Gastroesophageal sphincter (tissue), 4 donors: ENCODE results near the gene ENOX1. TPM values are rescaled to one million over a fixed set of nuclear protein-coding genes. Genes with fewer than 3 reads are reported as not detected.
A peak's percentile ranks its signal among the peaks of the same experiment; 100 is the strongest.

Experiments
- ATAC-seq: fragments of 150-250 bp; one replicate; pipeline ENCODE4 v1.9.1; 2016; ENCODE audit warnings: mild to moderate bottlenecking, moderate library complexity
- H3K27ac ChIP-seq, 4 donors: fragments of 200-600 bp; sonication (generic) in 3 of 4; 1 replicate in 3 of 4; 2 replicates in 1 of 4; pipeline ENCODE4 v1.5.1; 2016 to 2019
- H3K27me3 ChIP-seq: fragments of 200-600 bp; sonication (generic); one replicate; pipeline ENCODE4 v1.5.1; 2019
- H3K36me3 ChIP-seq, 2 donors: fragments of 200-600 bp; sonication (generic); one replicate each; pipeline ENCODE4 v1.5.1; 2019; ENCODE audit warnings: control low read depth in 1 of 2
- H3K4me1 ChIP-seq, 3 donors: fragments of 200-600 bp; sonication (generic); 1 replicate in 2 of 3; 2 replicates in 1 of 3; pipeline ENCODE4 v1.5.1; 2016 to 2019; ENCODE audit warnings: control low read depth in 2 of 3
- H3K4me3 ChIP-seq, 2 donors: fragments of 200-600 bp; sonication (generic); one replicate each; pipeline ENCODE4 v1.5.1; 2019; ENCODE audit warnings: mild to moderate bottlenecking in 1 of 2, moderate library complexity in 1 of 2
- H3K9me3 ChIP-seq, 3 donors: fragments of 200-600 bp; sonication (generic); one replicate each; pipeline ENCODE4 v1.5.1; 2017 to 2019; ENCODE audit warnings: control low read depth in 2 of 3
- CTCF ChIP-seq, 4 experiments: fragments of 200-600 bp in 2 of 4; fragments of 450-650 bp in 2 of 4; sonication (generic) in 1 of 4; IDR thresholded peaks; one replicate each; pipeline ENCODE4 v1.5.1; 2017 to 2019; ENCODE audit warnings: antibody characterized with exemption in 4 of 4, mild to moderate bottlenecking in 2 of 4, moderate library complexity in 2 of 4
- EP300 ChIP-seq: sonication (generic); formaldehyde crosslinking; IDR thresholded peaks from one replicate; pipeline ENCODE4 v1.6.1; 2017; ENCODE audit warnings: antibody characterized with exemption, mild to moderate bottlenecking
- POLR2A ChIP-seq, 2 donors: fragments of 450-650 bp; IDR thresholded peaks; one replicate each; pipeline ENCODE4 v1.6.1; 2017; ENCODE audit warnings: antibody characterized with exemption in 2 of 2, mild to moderate bottlenecking in 2 of 2, moderate library complexity in 1 of 2
- POLR2AphosphoS5 ChIP-seq: sonication (generic); formaldehyde crosslinking; IDR thresholded peaks from one replicate; pipeline ENCODE4 v1.6.1; 2017; ENCODE audit warnings: antibody characterized with exemption
- WGBS, 2 donors: methylation state at CpG; one replicate each; pipeline ENCODE4 v1.1.5; 2018; ENCODE audit warnings: low coverage in 1 of 2; 5-methylcytosine and 5-hydroxymethylcytosine counted together
- total RNA-seq, 4 donors: library from RNA; depleted of rRNA; stranded (reverse); fragments of >200 nt; gene quantifications; one replicate each; pipeline ENCODE4 v1.1.0, GENCODE V29; 2016

ENOX1 gene
- total RNA-seq, 4 donors from 2014 or later = 1.8 to 11.6 (median 9.4) TPM

GRCh38 chr13:43686557-43686956, 100.2 kb downstream of the ENOX1 start:
- no peak overlapping the region for H3K4me3 ChIP-seq
- peak overlapping the region; percentile 56 to 67 (median 60) for H3K27ac ChIP-seq
- peaks cover 7 to 48% (median 11%) of the 10 kb centered on the region in 3 donors for H3K4me1 ChIP-seq
- H3K27me3 ChIP-seq = no peaks in the 10 kb centered on the region
- TF ChIP-seq POLR2AphosphoS5 (peak; percentile 58), POLR2A (IDR thresholded peaks at IDR 0.05) (no peak)
- H3K36me3 ChIP-seq = no peaks in the 10 kb centered on the region
- no peaks in the 10 kb centered on the region for H3K9me3 ChIP-seq
- WGBS, 2 donors = 2 to 17% methylated on average over 2 to 3 of the region's 3 CpGs
- ATAC-seq = peak; percentile 85

GRCh38 chr13:43684963-43685725, 101.6 kb downstream of the ENOX1 start:
- Histone ChIP-seq H3K4me1 (peaks cover 8 to 53% (median 11%) of the 10 kb centered on the region in 3 donors), H3K4me3 (no peak overlapping the region), H3K36me3 (no peaks in the 10 kb centered on the region), H3K9me3 (no peaks in the 10 kb centered on the region), H3K27me3 (no peaks in the 10 kb centered on the region), H3K27ac (peak overlapping the region in 3 of 4 donors; percentile 56 to 67 (median 58))
- 73 to 82% methylated on average over 6 to 9 of the region's 9 CpGs for WGBS, 2 donors
- TF ChIP-seq POLR2A (IDR thresholded peaks at IDR 0.05) (no peak), POLR2AphosphoS5 (no peak), CTCF (IDR thresholded peaks at IDR 0.05) (no peak), EP300 (no peak)
- no peak for ATAC-seq

- WGBS, 2 donors = 30 to 50% methylated on average over 2 of the region's 2 CpGs
- TF ChIP-seq EP300 (no peak), POLR2AphosphoS5 (no peak), CTCF (IDR thresholded peaks at IDR 0.05) (no peak), POLR2A (IDR thresholded peaks at IDR 0.05) (no peak)
- Histone ChIP-seq H3K27ac (peak overlapping the region; percentile 72 to 77 (median 75)), H3K36me3 (no peaks in the 10 kb centered on the region), H3K4me1 (peaks cover 8 to 50% (median 11%) of the 10 kb centered on the region in 3 donors), H3K9me3 (no peaks in the 10 kb centered on the region), H3K4me3 (no peak overlapping the region), H3K27me3 (no peaks in the 10 kb centered on the region)
- no peak for ATAC-seq
These were observed 104.1 kb downstream of the ENOX1 start for GRCh38 chr13:43682701-43683100.

DNA sequence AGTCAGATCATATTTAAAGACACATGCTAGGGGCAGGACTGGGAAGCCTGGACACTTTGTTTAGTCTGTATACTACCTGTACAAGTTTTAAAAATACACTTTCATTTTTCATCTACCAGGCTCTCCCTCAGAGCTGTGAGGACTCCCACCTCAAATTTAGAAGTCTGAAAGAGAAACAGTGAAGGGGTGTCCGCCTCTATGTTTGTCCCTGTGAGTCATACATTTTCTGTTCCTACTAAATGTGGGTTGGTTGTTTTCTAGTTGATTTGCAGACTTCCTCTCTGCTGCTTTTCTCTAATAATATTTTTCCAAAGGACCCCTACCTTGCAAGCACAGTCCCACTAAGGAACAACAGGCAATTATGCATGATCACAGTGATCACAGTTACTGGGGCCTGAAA, 110.5 kb downstream of the ENOX1 start:
- Histone ChIP-seq H3K4me3 (no peak overlapping the region), H3K36me3 (no peaks in the 10 kb centered on the region), H3K27ac (no peak overlapping the region), H3K4me1 (peaks cover 0 to 8% (median 0%) of the 10 kb centered on the region in 3 donors), H3K27me3 (no peaks in the 10 kb centered on the region), H3K9me3 (no peaks in the 10 kb centered on the region)
- TF ChIP-seq CTCF (IDR thresholded peaks at IDR 0.05) (no peak), EP300 (no peak), POLR2A (IDR thresholded peaks at IDR 0.05) (no peak), POLR2AphosphoS5 (no peak)
- ATAC-seq = no peak
- WGBS, 2 donors = 31 to 71% methylated on average over 1 of the region's 1 CpG

- no peak for ATAC-seq
- Histone ChIP-seq H3K27ac (no peak overlapping the region), H3K4me1 (peaks cover 0 to 6% (median 0%) of the 10 kb centered on the region in 3 donors), H3K27me3 (no peaks in the 10 kb centered on the region), H3K9me3 (no peaks in the 10 kb centered on the region), H3K36me3 (no peaks in the 10 kb centered on the region), H3K4me3 (no peak overlapping the region)
- no peak for TF ChIP-seq EP300
- TF ChIP-seq POLR2AphosphoS5 = no peak
- TF ChIP-seq CTCF (IDR thresholded peaks at IDR 0.05) = no peak
- no peak for TF ChIP-seq POLR2A (IDR thresholded peaks at IDR 0.05)
- WGBS, 2 donors = 71 to 84% methylated on average over 6 of the region's 6 CpGs
These were observed 111.2 kb downstream of the ENOX1 start for GRCh38 chr13:43675577-43675976.
